OCI-M1 (cell line): ENCODE measurements around the gene LYPD1.

Source experiments
- DNase-seq: peaks from one replicate; lab custom pipeline; 2025; lab: John Stamatoyannopoulos, UW

The LYPD1 gene

DNA sequence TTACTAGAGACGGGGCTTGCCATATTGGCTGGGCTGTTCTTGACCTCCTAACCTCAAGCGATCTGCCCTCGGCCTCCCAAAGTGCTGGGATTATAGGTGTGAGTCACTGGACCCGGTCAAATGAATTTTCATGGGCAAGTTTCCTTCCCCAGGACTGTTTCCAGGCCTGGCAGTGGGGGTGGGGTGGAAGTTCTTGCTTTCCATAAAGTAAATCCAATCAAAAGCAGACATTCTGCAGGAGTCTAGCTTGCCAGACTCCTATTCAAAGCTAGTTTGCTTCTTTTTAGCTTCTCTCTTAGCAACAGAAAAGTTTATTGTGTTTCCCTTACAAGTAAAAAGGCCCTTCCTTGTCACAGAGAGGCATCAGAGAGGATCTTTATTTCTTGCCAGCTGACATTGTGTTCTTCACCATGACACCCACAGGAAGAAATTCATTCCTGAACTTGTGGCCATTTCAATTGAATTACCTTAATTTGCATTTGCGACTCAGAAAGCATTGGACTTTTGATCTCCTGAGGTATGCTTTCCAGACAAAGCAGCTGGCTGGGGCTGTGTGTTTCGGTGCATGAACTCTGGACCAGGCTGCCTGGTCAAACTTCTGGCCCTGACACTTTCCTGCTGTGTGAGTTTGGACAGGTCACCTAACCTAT, 37.9 kb downstream of the LYPD1 start:
- DNase-seq: no peak

DNA sequence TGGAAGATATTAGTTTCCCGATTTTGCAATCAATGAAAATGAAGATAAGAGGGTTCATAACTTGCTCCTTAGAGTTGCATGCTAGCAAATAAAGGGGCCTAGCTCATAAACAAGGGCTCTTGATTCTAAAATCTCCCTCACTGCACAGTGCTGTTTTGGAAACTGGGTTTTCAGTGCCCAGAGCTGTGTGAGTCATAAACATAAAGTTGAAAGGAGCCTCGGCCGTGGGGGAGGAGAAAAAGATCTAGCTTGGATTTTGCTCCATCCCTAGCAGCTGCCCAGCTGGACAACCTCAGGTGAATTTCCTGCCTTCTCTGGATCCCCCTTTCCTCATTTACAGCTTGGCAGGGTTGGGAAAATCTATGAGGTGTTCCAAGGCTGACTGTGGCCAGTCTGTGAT, 42.5 kb downstream of the LYPD1 start:
- DNase-seq: no peak

DNA sequence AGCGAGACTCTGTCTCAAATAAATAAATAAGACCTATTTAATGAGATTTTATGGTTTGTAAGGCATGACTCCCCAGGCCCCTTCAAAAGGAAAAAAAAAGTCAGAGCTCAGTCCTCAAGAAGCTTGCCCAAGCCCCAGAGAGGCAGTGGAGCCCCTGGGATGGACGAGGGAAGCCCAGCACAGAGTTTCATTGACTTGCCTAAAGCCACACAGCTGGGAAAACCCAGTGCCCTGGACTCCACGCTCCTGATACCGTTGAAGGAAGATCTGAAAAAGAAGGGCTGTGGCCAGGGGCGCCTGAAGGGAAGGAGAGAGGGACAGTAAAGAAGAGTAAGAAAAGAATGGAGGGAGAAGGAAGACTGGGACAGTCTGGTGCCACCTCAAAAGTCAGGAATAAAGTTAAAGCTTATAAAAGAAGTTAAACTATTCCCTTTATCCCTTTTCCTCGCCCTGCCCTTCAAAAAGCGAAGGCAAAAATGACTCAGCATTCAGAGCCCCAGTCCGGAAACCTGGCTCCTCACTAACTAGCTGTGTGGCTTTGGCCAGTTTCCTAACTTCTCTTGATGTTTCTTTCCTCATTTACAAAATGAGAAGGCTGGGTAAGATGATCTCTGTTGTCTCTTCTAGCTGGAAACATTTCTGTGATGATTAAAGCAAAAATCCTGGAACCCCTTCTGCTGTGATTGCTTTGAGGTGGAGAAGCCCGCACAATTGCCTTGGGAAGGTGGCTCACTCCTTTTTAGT, 46.7 kb downstream of the LYPD1 start:
- DNase-seq: peak; percentile 5

DNA sequence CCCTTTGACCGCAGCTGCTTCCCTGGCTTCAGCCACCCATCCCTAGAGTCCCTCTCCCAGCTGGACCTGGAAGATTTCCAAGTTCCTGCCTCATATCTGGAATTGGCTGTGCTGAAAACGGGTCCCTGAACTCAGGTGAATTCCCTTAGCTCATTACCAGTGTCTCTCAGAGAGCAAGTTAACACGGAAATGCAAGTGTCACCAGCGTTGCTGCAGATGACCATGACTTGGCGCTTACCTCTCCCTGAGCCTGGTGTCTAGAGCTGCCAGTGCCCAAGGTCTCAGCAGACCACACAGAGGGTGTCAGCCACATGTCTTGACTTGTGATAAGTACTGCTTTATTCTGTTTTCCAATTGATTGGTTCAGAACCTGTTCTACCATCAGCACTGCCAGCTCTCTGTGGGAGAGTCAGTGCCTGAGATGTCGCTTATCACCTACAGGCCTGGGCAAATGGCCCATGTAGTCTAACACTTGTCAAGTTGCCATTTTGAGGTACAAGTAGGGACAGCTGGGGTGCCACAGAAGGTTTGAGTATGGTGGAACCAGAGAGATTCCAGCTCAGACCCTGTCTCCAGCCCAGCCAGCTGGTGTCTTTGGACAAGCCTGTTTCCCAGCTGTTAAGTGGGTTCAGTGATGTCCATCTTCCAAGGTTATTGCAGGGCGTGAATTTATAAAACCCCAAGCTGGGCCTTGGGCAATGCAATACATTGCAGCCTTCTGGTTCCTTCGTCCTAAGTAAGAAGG, 48.7 kb downstream of the LYPD1 start:
- DNase-seq: no peak

DNA sequence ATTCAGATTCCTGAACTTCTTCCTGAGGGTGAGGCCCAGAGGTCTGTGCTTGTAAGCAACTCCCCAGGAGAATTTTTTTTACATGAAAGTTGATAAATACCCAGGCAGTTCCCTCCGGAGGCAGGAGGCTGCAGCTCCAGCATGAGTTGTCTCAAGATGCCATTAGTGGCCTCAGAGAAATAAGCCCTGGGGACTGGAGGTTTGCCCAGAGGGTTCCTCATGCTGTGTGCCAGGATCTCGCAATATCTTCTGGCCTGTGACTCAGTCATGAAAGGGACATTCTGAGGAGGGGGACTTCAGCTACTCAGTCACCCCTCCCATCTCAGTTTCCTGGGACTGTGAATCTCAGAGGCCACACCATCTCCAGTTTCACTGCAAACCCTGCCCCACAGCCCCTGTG, 49.9 kb downstream of the LYPD1 start:
- DNase-seq: no peak

DNA sequence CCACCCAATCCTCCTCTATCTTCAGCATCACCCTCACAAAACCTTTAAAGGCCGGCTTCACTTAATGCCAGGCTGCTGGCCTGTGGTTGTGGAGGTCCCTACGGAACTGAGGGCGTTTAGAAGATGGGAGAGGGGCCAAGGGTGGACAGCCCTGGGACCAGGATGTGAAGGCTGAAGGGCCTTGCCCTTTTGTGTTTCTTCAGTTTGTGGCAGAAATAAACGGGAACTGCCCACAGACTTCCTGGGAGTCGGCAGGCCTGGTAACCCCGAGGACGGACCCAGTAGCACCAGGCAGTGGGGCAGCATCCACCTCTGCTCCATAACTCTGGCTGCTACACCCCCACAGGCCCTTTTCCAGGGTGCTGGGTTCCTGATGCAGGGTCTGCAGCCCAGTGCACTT, 51.3 kb downstream of the LYPD1 start:
- no peak for DNase-seq

DNA sequence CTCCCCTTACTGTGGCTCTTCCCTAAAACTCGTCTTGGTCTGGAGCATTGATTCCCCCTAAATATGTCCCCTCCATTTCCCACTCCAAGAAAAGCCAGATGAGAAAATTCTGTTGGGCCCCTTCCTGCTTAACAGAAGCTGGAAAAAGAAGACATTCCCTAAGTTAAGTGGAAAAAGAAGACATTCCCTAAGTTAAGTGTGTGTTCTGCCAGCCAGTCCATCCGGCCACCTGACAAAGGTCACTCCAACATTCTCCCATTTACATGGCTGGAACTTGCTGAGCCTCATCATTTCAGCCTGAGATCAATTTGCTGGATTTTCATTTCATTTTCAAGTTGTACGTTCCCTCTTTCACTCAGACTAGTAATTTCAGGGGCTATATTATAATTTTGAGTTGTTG, 52.0 kb downstream of the LYPD1 start:
- no peak for DNase-seq

DNA sequence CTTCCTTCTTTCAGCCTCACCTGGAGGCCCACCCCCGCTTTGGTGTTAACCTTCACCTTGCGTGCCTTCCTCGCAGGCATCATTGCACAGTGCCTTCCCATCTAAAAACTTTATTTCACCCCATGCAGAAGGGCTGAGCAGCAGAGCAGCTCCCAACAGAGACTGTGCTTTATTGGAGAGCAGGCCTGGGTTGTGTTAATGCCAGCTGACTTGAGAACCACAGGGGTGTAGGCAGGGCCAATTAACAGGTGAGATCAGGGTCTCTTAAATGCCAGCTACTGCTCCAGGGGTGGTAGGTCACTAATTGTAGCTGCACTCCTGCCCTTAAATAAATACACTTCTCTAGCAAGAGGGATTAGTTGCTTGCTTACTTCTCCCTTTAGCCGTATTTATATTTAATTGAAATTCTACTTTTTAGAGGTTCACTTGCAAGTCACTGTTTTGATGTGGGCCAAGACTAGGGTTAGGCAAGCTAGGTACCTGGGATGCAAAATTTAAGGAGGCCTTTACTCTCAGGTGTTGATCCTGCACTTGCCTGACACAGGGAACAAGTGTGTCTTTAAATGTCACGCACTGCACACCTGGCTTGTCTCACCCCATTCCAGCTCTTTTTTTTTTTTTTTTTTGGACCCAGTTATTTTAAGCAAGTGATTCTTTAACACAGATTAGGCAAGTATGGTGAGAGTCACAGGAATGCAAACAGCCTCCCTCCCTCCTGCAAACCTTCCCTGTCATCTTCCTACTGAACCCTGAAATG, 54.5 kb downstream of the LYPD1 start:
- no peak for DNase-seq

DNA sequence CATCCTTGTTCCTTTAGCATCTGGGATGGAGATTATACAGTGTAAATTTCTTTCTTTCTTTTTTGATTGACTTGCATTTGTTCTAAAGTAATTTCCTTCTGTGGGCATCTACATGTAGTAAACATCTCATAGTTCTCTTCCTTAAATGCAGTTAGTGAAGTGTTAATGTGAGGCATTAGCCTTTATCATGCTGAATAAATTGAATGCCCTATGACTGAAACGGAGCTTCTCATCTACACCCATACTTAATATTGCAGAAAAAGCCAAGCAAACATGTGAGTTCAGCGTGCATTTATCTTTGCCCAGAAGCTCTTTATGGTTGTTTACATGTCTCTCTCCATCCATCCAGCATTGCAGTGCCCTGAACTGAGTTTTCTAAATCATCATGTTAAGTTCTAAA, 58.3 kb downstream of the LYPD1 start:
- DNase-seq: no peak

DNA sequence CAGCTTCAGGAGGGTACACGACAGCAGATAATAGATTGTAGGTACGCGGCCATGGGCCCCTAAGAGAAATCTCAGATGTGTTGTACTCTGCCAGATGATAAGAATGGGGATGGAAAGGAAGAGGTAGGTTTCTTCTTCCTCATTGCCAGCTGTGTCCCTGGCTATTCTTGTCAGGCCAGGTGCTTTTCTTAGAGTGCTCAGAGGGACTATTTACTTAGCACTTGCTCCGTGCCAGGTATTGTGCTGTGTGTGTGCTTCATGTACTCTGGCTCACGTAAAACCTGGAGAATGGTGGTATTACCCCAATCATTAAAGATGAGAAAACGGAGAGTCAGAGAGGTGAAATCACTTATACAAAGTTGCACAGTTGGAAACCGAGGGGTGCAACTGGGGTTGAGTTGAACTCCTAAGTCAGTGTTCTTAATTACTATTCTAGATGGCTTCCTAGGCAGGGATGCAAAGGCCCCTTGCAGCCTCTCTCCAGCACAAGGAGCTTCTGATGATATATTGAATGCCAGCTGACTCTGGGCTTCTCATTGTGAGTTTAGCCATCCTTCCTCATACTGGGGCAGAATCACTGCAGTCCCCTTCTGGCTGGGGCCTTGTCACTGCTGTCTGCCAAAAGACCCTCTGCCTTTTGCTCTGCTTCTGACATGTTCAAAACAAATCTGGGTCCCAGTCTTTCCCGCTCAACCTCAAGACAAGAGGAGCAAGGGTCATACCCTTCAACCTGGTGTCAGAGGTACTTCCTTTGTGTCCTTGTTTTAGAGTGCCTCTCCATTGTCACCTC, 60.7 kb downstream of the LYPD1 start:
- no peak for DNase-seq

DNA sequence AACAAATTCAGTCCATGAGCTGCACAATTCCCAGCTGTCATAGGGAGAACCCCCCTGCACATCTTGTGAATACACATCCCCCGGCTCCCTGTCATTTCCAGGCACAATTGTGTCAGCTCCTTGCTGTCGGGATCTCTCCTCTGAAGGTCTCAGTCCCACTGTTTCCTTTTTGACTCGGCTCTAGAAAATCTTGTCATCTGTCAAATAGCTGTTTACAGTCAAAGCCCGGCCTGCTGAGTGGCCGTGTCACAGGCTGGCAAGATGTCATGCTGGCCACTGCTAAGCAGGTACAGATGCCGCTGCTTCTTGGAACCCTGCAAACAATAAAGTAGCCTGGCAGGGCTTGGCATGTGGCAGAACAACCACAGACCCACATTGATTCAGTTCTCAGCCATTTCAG, 61.7 kb downstream of the LYPD1 start:
- DNase-seq: no peak

DNA sequence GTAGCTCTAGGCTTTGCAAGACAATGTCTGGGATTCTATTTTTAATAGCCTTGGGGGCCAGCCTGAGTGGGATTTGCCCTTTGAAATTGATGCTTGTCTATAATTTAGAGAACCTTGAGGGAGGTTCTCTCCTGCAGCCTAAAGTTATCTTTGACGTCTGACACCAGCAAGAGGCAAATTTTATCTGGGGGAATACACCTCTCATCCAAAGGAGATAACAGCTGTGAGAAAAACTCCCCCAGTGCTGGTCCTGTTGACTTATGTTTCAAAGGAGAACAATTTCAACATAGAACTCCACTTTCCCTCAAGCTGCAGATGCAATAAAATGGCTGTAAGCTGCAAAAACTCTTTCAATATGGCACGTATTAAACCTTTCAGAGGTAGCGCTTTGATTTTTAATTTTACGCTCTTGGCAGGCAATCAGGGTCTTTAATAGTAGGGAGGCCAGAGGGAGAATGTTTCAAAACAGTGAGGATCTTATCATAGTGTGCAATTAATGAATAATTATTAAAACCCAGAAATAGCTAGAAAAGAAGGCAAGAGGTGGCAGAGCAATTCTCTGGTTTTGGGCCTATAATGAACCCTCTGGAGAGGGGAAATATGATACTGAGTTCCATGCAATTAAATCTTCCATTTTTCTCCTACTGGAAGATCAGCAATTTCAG, 62.4 kb downstream of the LYPD1 start:
- no peak for DNase-seq

DNA sequence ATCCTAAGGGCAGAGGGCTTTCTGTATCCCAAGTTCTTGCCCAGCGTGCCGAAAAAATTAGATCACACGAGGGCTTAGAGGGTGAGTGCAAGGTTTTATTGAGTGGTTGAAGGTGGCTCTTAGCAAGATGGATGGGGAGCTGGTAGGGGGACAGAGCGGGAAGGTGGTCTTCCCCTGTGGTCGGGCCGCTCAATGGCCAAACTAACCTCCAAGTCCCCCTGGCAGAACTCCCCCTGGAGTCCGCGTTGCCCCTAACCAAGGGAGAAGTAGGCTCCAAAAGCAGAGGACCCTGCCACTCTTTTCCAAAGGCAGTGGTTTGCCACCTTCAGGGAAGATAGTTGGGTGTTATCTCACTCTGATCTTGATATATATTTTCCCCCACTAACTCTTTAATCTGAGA, 63.4 kb downstream of the LYPD1 start:
- no peak for DNase-seq

DNA sequence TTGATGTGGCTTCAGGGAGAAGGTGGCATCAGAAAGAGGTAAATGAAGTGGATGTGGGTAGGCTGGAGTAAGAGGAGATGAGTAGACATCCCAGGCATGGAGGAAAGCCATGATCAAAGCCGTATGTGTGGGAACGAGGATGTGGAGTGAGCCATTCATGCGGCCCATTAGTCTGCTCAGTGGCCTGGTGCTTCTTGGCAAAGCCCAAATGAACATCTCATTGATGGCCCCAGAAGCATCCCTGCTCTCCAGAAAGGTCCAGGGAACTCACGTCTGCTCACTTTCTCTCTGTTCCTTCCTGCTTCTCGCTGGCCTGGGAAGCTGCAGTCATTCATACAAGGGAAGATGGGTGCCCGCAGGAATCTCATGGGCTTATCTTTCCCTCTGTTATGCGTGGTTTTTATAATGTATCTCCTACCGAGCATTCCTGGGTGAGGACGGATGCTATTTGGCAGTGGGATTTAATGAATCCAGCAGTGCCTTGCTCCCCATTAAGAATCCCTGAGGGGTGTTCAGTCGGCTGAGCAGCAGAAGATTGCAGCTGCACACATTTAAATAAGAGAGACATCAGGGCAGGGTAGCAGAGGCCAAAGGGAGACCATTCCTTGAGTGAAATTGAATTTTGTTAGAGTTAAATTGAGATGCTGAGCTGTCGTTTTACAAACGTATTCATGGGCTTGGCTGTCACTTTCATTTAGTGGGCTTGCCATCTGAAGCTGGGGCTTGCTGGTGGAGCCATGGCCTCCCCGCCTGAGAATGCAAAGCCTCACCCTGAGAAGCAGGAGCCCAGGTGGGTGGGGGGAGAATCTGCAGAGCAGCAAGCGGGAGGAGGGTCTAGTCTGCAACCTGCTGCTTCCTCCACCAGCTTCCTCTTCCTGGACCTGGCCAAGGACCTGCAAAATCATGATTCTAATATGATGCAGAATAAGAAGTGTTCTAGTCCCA, 64.5 kb downstream of the LYPD1 start:
- DNase-seq: no peak

DNA sequence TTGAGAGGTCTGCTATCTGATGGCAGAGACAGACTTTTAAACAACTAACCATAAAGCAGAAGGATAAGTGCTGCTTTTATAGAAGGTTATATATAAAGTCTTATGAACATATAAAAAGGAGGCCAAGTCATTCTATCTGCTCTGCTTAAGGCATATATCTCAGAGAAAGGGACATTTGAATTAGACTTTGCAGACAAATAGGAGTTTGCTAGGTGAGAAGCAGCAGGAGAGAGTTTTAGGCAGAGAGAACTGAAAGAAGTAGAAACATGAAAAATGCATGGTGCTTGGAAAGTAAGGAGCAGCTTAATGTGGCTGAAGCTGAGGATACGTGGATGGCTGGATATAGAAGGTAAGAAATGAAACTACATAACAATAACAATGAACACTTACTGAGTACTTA, 65.4 kb downstream of the LYPD1 start:
- DNase-seq: no peak

DNA sequence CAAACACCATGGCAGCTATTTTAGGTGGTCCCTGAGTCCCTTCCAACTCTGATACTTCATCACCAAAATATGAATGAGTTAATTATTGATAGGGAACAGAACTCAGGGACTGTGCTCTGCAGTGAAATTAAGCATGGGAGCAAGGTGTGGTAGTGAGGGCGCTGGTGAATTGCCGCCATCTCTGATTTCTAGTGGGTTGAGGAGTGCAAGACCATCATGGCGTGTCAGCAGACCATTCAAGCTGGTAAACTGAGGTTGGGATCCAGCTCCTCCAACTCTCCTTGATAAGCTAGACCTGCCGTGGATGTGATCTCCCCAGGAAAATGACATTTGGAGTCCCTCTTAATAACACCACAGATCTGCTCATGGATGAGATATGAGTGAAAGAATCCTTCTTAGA, 70.4 kb downstream of the LYPD1 start:
- no peak for DNase-seq

DNA sequence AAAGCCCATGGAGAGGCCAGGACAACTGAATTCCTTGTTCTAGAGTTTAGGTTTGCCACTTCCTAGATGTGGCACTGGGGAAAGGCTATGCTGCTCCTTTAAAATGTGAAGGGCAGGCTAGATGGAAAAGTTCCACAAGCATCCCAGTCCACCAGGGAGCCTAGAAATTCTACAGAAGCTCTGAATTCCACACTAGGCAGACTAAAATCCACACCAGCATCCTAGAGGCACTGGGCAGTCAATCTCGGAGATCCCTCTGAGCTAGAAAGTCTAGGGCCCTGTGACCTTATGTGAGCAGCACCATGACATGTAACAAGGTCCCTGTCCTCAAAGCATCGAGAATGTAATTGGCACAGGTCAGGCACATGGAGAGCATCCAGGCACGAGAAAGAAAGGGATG, 71.5 kb downstream of the LYPD1 start:
- DNase-seq: no peak

DNA sequence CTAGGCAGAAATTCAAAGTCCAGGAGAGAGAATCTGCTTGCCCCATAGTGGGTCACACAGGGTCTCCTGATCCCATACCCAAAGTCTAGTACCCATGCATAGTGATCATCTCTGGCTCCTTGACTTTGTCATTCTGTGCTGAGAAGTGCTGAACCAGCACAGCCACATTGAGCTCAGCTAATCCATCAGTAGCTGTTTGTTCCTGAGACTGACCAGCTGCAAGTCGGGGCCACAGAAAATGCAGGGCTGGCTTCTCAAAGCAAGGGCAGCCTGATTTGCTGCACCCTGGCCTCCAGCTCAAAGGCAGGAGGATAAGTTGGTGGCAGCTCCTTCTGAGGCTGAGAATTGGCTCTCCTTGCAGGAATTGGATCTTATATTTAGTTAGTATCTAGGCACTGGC, 72.2 kb downstream of the LYPD1 start:
- no peak for DNase-seq

DNA sequence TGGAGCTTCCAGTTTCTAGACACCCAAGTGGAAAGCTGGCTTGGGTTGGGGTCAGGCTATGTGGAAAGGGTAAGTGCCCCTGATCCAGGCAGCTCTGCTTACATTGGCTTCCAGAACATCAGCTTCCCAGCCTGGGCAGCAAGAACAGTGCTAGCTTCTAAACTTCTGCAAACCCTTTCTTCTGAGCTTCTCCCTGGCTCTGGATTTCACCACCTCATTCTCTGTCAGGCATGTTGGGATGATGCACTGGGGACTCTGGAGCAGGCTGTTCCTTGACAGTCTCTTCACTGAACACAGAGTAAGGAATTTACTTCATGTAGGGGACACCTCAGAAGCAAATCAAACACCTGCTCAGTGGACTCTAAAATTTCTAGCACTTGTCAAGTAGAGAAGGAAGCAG, 72.8 kb downstream of the LYPD1 start:
- DNase-seq: no peak

DNA sequence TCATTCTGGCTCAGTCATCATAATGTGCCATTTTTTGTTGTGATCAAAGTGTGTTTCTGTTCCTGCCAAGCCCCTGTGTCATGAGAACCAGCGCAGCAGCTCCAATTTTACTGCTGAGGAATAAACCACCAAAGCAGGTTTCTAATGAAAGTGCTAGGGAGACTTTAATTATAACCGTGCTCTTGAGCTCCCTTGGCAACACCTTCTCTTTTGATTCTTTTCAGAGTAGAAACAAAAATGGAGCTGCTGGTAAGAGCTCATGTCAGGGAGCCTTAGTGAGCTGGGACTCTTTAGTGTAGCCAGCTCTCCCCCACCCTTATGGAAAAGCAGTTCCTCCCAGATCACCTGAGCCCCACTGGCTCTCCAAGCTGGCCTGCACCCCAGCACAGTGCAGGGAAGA, 74.3 kb downstream of the LYPD1 start:
- no peak for DNase-seq
